RWPE2 (cell line): ENCODE measurements around the gene HIGD1A.

Experiments
- ATAC-seq: fragments of 200-7000 bp; cut with Tn5 transposase; 3 replicates; pipeline ENCODE4 v1.9.1; 2021; ENCODE audit warnings: low read depth
- DNase-seq: peaks from one replicate; pipeline ENCODE4 v3.0.0-alpha.2; 2020; ENCODE audit warnings: low spot score
- H3K27ac ChIP-seq: fragments of 450-650 bp; 2 replicates; pipeline ENCODE4 v1.5.1; 2017; ENCODE audit warnings: mild to moderate bottlenecking; ENCODE audit not compliant: poor library complexity, severe bottlenecking
- H3K27me3 ChIP-seq: fragments of 250-450 bp; sonication (Bioruptor Pico); 2 replicates; pipeline ENCODE4 v1.5.1; 2021; ENCODE audit warnings: mild to moderate bottlenecking, moderate library complexity; ENCODE audit not compliant: insufficient read depth, poor library complexity, severe bottlenecking
- H3K36me3 ChIP-seq: fragments of 250-450 bp; sonication (Bioruptor Pico); 2 replicates; pipeline ENCODE4 v1.5.1; 2020; ENCODE audit warnings: low read depth, mild to moderate bottlenecking, moderate library complexity
- H3K4me1 ChIP-seq: fragments of 250-450 bp; sonication (Bioruptor Pico); 2 replicates; pipeline ENCODE4 v1.5.1; 2021; ENCODE audit warnings: mild to moderate bottlenecking, moderate library complexity; ENCODE audit not compliant: insufficient read depth, poor library complexity, severe bottlenecking
- H3K4me3 ChIP-seq: fragments of 250-450 bp; sonication (Bioruptor Pico); 2 replicates; pipeline ENCODE4 v1.5.1; 2021; ENCODE audit warnings: mild to moderate bottlenecking, moderate library complexity; ENCODE audit not compliant: severe bottlenecking
- H3K9me3 ChIP-seq: fragments of 250-450 bp; sonication (Bioruptor Pico); 2 replicates; pipeline ENCODE4 v1.5.1; 2021; ENCODE audit warnings: mild to moderate bottlenecking, moderate library complexity; ENCODE audit not compliant: severe bottlenecking
- CTCF ChIP-seq: fragments of 450-650 bp; IDR thresholded peaks from one replicate; pipeline ENCODE4 v1.5.1; 2017; ENCODE audit warnings: mild to moderate bottlenecking, moderate library complexity; ENCODE audit not compliant: poor library complexity, severe bottlenecking

HIGD1A gene

GRCh38 chr3:42807929-42808328 lies 3.6 kb upstream of the HIGD1A start:
- no peak overlapping the region for H3K4me3 ChIP-seq
- ATAC-seq (no peak), DNase-seq (no peak)
- peaks cover under 1% of the 10 kb centered on the region; the same call in 1 of the 2 replicates for H3K36me3 ChIP-seq
- no peaks in the 10 kb centered on the region for H3K9me3 ChIP-seq
- no peak overlapping the region for H3K27ac ChIP-seq
- TF ChIP-seq CTCF = no peak
- no peaks in the 10 kb centered on the region for H3K27me3 ChIP-seq
- H3K4me1 ChIP-seq = peaks cover 1% of the 10 kb centered on the region

GRCh38 chr3:42805141-42805821 lies 991 bp upstream of the HIGD1A start:
- TF ChIP-seq CTCF = no peak
- Histone ChIP-seq H3K9me3 (no peaks in the 10 kb centered on the region), H3K4me1 (peaks cover 10% of the 10 kb centered on the region), H3K4me3 (peak overlapping the region; percentile 56), H3K27ac (no peak overlapping the region), H3K36me3 (peaks cover 17% of the 10 kb centered on the region), H3K27me3 (no peaks in the 10 kb centered on the region)
- DNase-seq (no peak), ATAC-seq (no peak)

- Histone ChIP-seq H3K9me3 (no peaks in the 10 kb centered on the region), H3K27ac (peak overlapping the region; percentile 63), H3K4me1 (peaks cover 10% of the 10 kb centered on the region), H3K4me3 (peak overlapping the region; percentile 56), H3K36me3 (peaks cover 20% of the 10 kb centered on the region), H3K27me3 (no peaks in the 10 kb centered on the region)
- no peak for TF ChIP-seq CTCF
- no peak for DNase-seq
- no peak; the same call in 2 of the 3 replicates for ATAC-seq
Measured at GRCh38 chr3:42804831-42805132, 492 bp upstream of the HIGD1A start.

GRCh38 chr3:42803414-42804105 lies 730 bp downstream of the HIGD1A start:
- H3K4me1 ChIP-seq = peaks cover 10% of the 10 kb centered on the region
- TF ChIP-seq CTCF = no peak
- ATAC-seq = peak; percentile 40
- peaks cover 24% of the 10 kb centered on the region for H3K36me3 ChIP-seq
- H3K27me3 ChIP-seq = no peaks in the 10 kb centered on the region
- DNase-seq = no peak
- peak overlapping the region; percentile 56 for H3K4me3 ChIP-seq
- peak overlapping the region; percentile 63 for H3K27ac ChIP-seq
- H3K9me3 ChIP-seq = no peaks in the 10 kb centered on the region

- H3K27me3 ChIP-seq = no peaks in the 10 kb centered on the region
- H3K27ac ChIP-seq = peak overlapping the region; percentile 63
- peaks cover 24% of the 10 kb centered on the region for H3K36me3 ChIP-seq
- ATAC-seq (no peak), DNase-seq (no peak)
- TF ChIP-seq CTCF = no peak
- H3K4me1 ChIP-seq = peaks cover 10% of the 10 kb centered on the region
- peak overlapping the region; percentile 56 for H3K4me3 ChIP-seq
- no peaks in the 10 kb centered on the region for H3K9me3 ChIP-seq
Measured at GRCh38 chr3:42802876-42803413, 1.3 kb downstream of the HIGD1A start.
